ENCODE data around the gene CLEC16A.

CLEC16A gene

GRCh38 chr16:11224096-11224893 lies 279.9 kb downstream of the CLEC16A start:
- H3K4me2 ChIP-seq (ENCODE audit: low read length) = no peak overlapping the region
- no peak overlapping the region for H2AK5ac ChIP-seq (ENCODE audit: low read length)
- no peak overlapping the region for H3K27ac ChIP-seq (ENCODE audit: low read depth, low read length)
- no peak overlapping the region for H4K5ac ChIP-seq (ENCODE audit: low read length)
- H2BK15ac ChIP-seq (replicated peaks; ENCODE audit: low read depth) = no peak overlapping the region
- WGBS (ENCODE audit: extremely low coverage, insufficient coverage, low lambda C conversion rate) = no CpG with 5 or more reads among the region's 24 CpGs
- H2BK120ac ChIP-seq (ENCODE audit: low read depth, low read length) = no peak overlapping the region
- H3K4me1 ChIP-seq (ENCODE audit: control insufficient read depth, low read depth, low read length) = no peaks in the 10 kb centered on the region
- H2BK5ac ChIP-seq (ENCODE audit: low read length) = no peak overlapping the region
- no peaks in the 10 kb centered on the region for H3K27me3 ChIP-seq (ENCODE audit: insufficient read depth, low read length, poor library complexity)
- no peak overlapping the region for H3K18ac ChIP-seq (ENCODE audit: low read length)
- no peak overlapping the region for H3K23ac ChIP-seq (ENCODE audit: low read length)
- no peaks in the 10 kb centered on the region for H3K79me2 ChIP-seq (ENCODE audit: control insufficient read depth, insufficient read depth, low read length)
- H3K79me1 ChIP-seq (ENCODE audit: low read length) = no peaks in the 10 kb centered on the region
- peak overlapping the region; percentile 56 for H3K56ac ChIP-seq (ENCODE audit: low read length)
- H3K4ac ChIP-seq (ENCODE audit: low read depth, low read length) = no peak overlapping the region
- no peak overlapping the region for H4K8ac ChIP-seq (ENCODE audit: low read depth, low read length)
- peak; percentile 90 for DNase-seq
- H3K36me3 ChIP-seq (ENCODE audit: control insufficient read depth, insufficient read depth, low read length) = peaks cover under 1% of the 10 kb centered on the region
- H3K4me3 ChIP-seq (ENCODE audit: low read length) = no peak overlapping the region
- peak overlapping the region; percentile 49 for H3K9ac ChIP-seq (ENCODE audit: low read length)

GRCh38 chr16:11224894-11225676 lies 280.7 kb downstream of the CLEC16A start:
- Histone ChIP-seq H2BK5ac (ENCODE audit: low read length) (no peak overlapping the region), H3K9ac (ENCODE audit: low read length) (no peak overlapping the region), H4K8ac (ENCODE audit: low read depth, low read length) (no peak overlapping the region), H3K36me3 (ENCODE audit: control insufficient read depth, insufficient read depth, low read length) (no peaks in the 10 kb centered on the region), H3K4ac (ENCODE audit: low read depth, low read length) (no peak overlapping the region), H3K79me2 (ENCODE audit: control insufficient read depth, insufficient read depth, low read length) (no peaks in the 10 kb centered on the region), H3K27ac (ENCODE audit: low read depth, low read length) (no peak overlapping the region), H4K5ac (ENCODE audit: low read length) (no peak overlapping the region), H3K18ac (ENCODE audit: low read length) (no peak overlapping the region), H2BK15ac (replicated peaks; ENCODE audit: low read depth) (no peak overlapping the region), H3K56ac (ENCODE audit: low read length) (no peak overlapping the region), H3K27me3 (ENCODE audit: insufficient read depth, low read length, poor library complexity) (no peaks in the 10 kb centered on the region), H3K23ac (ENCODE audit: low read length) (no peak overlapping the region), H3K4me2 (ENCODE audit: low read length) (no peak overlapping the region), H2AK5ac (ENCODE audit: low read length) (no peak overlapping the region), H3K79me1 (ENCODE audit: low read length) (no peaks in the 10 kb centered on the region), H3K4me1 (ENCODE audit: control insufficient read depth, low read depth, low read length) (no peaks in the 10 kb centered on the region), H3K4me3 (ENCODE audit: low read length) (no peak overlapping the region), H2BK120ac (ENCODE audit: low read depth, low read length) (no peak overlapping the region)
- no peak for DNase-seq
- no CpG with 5 or more reads among the region's 21 CpGs for WGBS (ENCODE audit: extremely low coverage, insufficient coverage, low lambda C conversion rate)

- H3K4me1 ChIP-seq (ENCODE audit: control insufficient read depth, low read depth, low read length) = no peaks in the 10 kb centered on the region
- no peak overlapping the region for H3K4ac ChIP-seq (ENCODE audit: low read depth, low read length)
- H3K56ac ChIP-seq (ENCODE audit: low read length) = no peak overlapping the region
- no peaks in the 10 kb centered on the region for H3K36me3 ChIP-seq (ENCODE audit: control insufficient read depth, insufficient read depth, low read length)
- no peak overlapping the region for H4K5ac ChIP-seq (ENCODE audit: low read length)
- no peak overlapping the region for H3K18ac ChIP-seq (ENCODE audit: low read length)
- no peak overlapping the region for H2AK5ac ChIP-seq (ENCODE audit: low read length)
- H3K27ac ChIP-seq (ENCODE audit: low read depth, low read length) = no peak overlapping the region
- no peak overlapping the region for H2BK15ac ChIP-seq (replicated peaks; ENCODE audit: low read depth)
- H3K79me1 ChIP-seq (ENCODE audit: low read length) = no peaks in the 10 kb centered on the region
- H3K4me2 ChIP-seq (ENCODE audit: low read length) = no peak overlapping the region
- no CpG with 5 or more reads among the region's 18 CpGs for WGBS (ENCODE audit: extremely low coverage, insufficient coverage, low lambda C conversion rate)
- no peak for DNase-seq
- no peak overlapping the region for H3K23ac ChIP-seq (ENCODE audit: low read length)
- no peaks in the 10 kb centered on the region for H3K27me3 ChIP-seq (ENCODE audit: insufficient read depth, low read length, poor library complexity)
- no peak overlapping the region for H4K8ac ChIP-seq (ENCODE audit: low read depth, low read length)
- no peak overlapping the region for H2BK5ac ChIP-seq (ENCODE audit: low read length)
- H2BK120ac ChIP-seq (ENCODE audit: low read depth, low read length) = no peak overlapping the region
- H3K79me2 ChIP-seq (ENCODE audit: control insufficient read depth, insufficient read depth, low read length) = no peaks in the 10 kb centered on the region
- no peak overlapping the region for H3K4me3 ChIP-seq (ENCODE audit: low read length)
- no peak overlapping the region for H3K9ac ChIP-seq (ENCODE audit: low read length)
Observed at GRCh38 chr16:11225677-11226549, 281.5 kb downstream of the CLEC16A start.

GRCh38 chr16:11229432-11229831 lies 285.1 kb downstream of the CLEC16A start:
- Histone ChIP-seq H3K36me3 (ENCODE audit: control insufficient read depth, insufficient read depth, low read length) (no peaks in the 10 kb centered on the region), H2BK120ac (ENCODE audit: low read depth, low read length) (no peak overlapping the region)

GRCh38 chr16:11229906-11230305 lies 285.5 kb downstream of the CLEC16A start:
- Histone ChIP-seq H3K4me3 (ENCODE audit: low read length) (no peak overlapping the region), H4K8ac (ENCODE audit: low read depth, low read length) (no peak overlapping the region), H3K4me2 (ENCODE audit: low read length) (no peak overlapping the region), H2BK120ac (ENCODE audit: low read depth, low read length) (no peak overlapping the region), H3K27me3 (ENCODE audit: insufficient read depth, low read length, poor library complexity) (no peaks in the 10 kb centered on the region), H3K4me1 (ENCODE audit: control insufficient read depth, low read depth, low read length) (no peaks in the 10 kb centered on the region), H3K23ac (ENCODE audit: low read length) (no peak overlapping the region), H3K36me3 (ENCODE audit: control insufficient read depth, insufficient read depth, low read length) (no peaks in the 10 kb centered on the region), H3K4ac (ENCODE audit: low read depth, low read length) (no peak overlapping the region), H3K27ac (ENCODE audit: low read depth, low read length) (no peak overlapping the region), H4K5ac (ENCODE audit: low read length) (no peak overlapping the region), H3K56ac (ENCODE audit: low read length) (no peak overlapping the region), H3K79me1 (ENCODE audit: low read length) (no peaks in the 10 kb centered on the region), H2BK15ac (replicated peaks; ENCODE audit: low read depth) (no peak overlapping the region), H3K18ac (ENCODE audit: low read length) (no peak overlapping the region), H2BK5ac (ENCODE audit: low read length) (no peak overlapping the region), H2AK5ac (ENCODE audit: low read length) (no peak overlapping the region), H3K79me2 (ENCODE audit: control insufficient read depth, insufficient read depth, low read length) (no peaks in the 10 kb centered on the region), H3K9ac (ENCODE audit: low read length) (no peak overlapping the region)
- no peak for DNase-seq
- WGBS (ENCODE audit: extremely low coverage, insufficient coverage, low lambda C conversion rate) = no CpG with 5 or more reads among the region's 4 CpGs

More at GRCh38 chr16:11229432-11229831, 285.1 kb downstream of the CLEC16A start:
- no peaks in the 10 kb centered on the region for H3K79me2 ChIP-seq (ENCODE audit: control insufficient read depth, insufficient read depth, low read length)
- no peak overlapping the region for H3K4me2 ChIP-seq (ENCODE audit: low read length)
- H4K8ac ChIP-seq (ENCODE audit: low read depth, low read length) = no peak overlapping the region
- H3K4me1 ChIP-seq (ENCODE audit: control insufficient read depth, low read depth, low read length) = no peaks in the 10 kb centered on the region
- H3K27me3 ChIP-seq (ENCODE audit: insufficient read depth, low read length, poor library complexity) = no peaks in the 10 kb centered on the region
- DNase-seq = no peak
- H2BK15ac ChIP-seq (replicated peaks; ENCODE audit: low read depth) = no peak overlapping the region
- H3K4me3 ChIP-seq (ENCODE audit: low read length) = no peak overlapping the region
- no peak overlapping the region for H3K4ac ChIP-seq (ENCODE audit: low read depth, low read length)
- no peak overlapping the region for H4K5ac ChIP-seq (ENCODE audit: low read length)
- H3K56ac ChIP-seq (ENCODE audit: low read length) = no peak overlapping the region
- no CpG with 5 or more reads among the region's 5 CpGs for WGBS (ENCODE audit: extremely low coverage, insufficient coverage, low lambda C conversion rate)
- H3K23ac ChIP-seq (ENCODE audit: low read length) = no peak overlapping the region
- no peak overlapping the region for H3K9ac ChIP-seq (ENCODE audit: low read length)
- H2BK5ac ChIP-seq (ENCODE audit: low read length) = no peak overlapping the region
- no peak overlapping the region for H3K27ac ChIP-seq (ENCODE audit: low read depth, low read length)
- no peak overlapping the region for H3K18ac ChIP-seq (ENCODE audit: low read length)
- H2AK5ac ChIP-seq (ENCODE audit: low read length) = no peak overlapping the region
- no peaks in the 10 kb centered on the region for H3K79me1 ChIP-seq (ENCODE audit: low read length)
